B cell (primary cell): ENCODE results near the gene STXBP6. TPM values are rescaled to one million over a fixed set of nuclear protein-coding genes. Genes with fewer than 3 reads are reported as not detected.

ENCODE experiments used
- ATAC-seq: fragments of 200-7000 bp; cut with Tn5 transposase; one replicate; pipeline ENCODE4 v1.10.0; 2021; ENCODE audit warnings: low read depth, mild to moderate bottlenecking, moderate number of reproducible peaks, moderate library complexity
- CTCF ChIA-PET: fragments of 350-600 bp; sonication (Branson Sonifier 250); formaldehyde crosslinking; loops from one replicate; lab custom pipeline; 2021; ENCODE audit warnings: antibody characterized with exemption, inconsistent platforms; lab: Charles Lee
- POLR2A ChIA-PET: fragments of 350-600 bp; sonication (Branson Sonifier 250); formaldehyde crosslinking; loops from one replicate; lab custom pipeline; 2021; ENCODE audit warnings: antibody characterized with exemption; lab: Charles Lee
- DNase-seq: peaks from one replicate; pipeline ENCODE4 v3.0.0; 2013
- H2AFZ ChIP-seq: 2 replicates; pipeline ENCODE4 v1.6.1; 2012; ENCODE audit warnings: mild to moderate bottlenecking, low read depth, low read length; ENCODE audit not compliant: insufficient read depth, poor library complexity, severe bottlenecking
- H3K27ac ChIP-seq, 2 donors: 1 replicate in 1 of 2; 2 replicates in 1 of 2; pipeline ENCODE4 v1.5.1; 2012 to 2013; ENCODE audit warnings: low read length in 2 of 2, mild to moderate bottlenecking in 2 of 2, moderate library complexity in 1 of 2
- H3K27me3 ChIP-seq, 4 experiments: fragments of 200-600 bp in 1 of 4; sonication (generic) in 1 of 4; replicated peaks in 1 of 4; 1 replicate in 2 of 4; 2 replicates in 2 of 4; pipeline versions ENCODE4 v1.6.1 to v1.7.0; 2013 to 2016; ENCODE audit warnings: low read length in 3 of 4, mild to moderate bottlenecking in 2 of 4, mixed read lengths in 1 of 4, moderate library complexity in 1 of 4; ENCODE audit not compliant: insufficient read depth in 4 of 4, control insufficient read depth in 3 of 4; ENCODE audit errors: control extremely low read depth in 1 of 4
- H3K36me3 ChIP-seq, 2 experiments: replicated peaks in 1 of 2; 1 replicate in 1 of 2; 2 replicates in 1 of 2; pipeline versions ENCODE4 v1.6.1 to v1.7.1; 2013; ENCODE audit warnings: low read length in 1 of 2; ENCODE audit not compliant: insufficient read depth in 2 of 2, control insufficient read depth in 1 of 2; ENCODE audit errors: control extremely low read depth in 1 of 2, extremely low read depth in 1 of 2
- H3K4me1 ChIP-seq, 2 donors: fragments of 200-600 bp in 1 of 2; sonication (generic) in 1 of 2; 1 replicate in 1 of 2; 2 replicates in 1 of 2; pipeline versions ENCODE4 v1.5.1 to v1.6.1; 2013 to 2017; ENCODE audit warnings: low read length in 2 of 2; ENCODE audit not compliant: control insufficient read depth in 2 of 2, insufficient read depth in 2 of 2
- H3K4me2 ChIP-seq: replicated peaks from 2 replicates; pipeline ENCODE3; 2012; ENCODE audit warnings: mild to moderate bottlenecking, low read depth, low read length; ENCODE audit not compliant: poor library complexity, severe bottlenecking
- H3K4me3 ChIP-seq, 5 experiments: fragments of 200-600 bp in 1 of 5; sonication (generic) in 1 of 5; 1 replicate in 3 of 5; 2 replicates in 2 of 5; pipeline versions ENCODE4 v1.5.1 to v1.7.0; 2011 to 2016; ENCODE audit warnings: low read length in 4 of 5, mild to moderate bottlenecking in 4 of 5, low read depth in 2 of 5, control low read depth in 1 of 5, moderate library complexity in 1 of 5; ENCODE audit not compliant: insufficient read depth in 1 of 5; ENCODE audit errors: control extremely low read depth in 1 of 5, extremely low read depth in 1 of 5
- H3K79me2 ChIP-seq: fragments of 200-600 bp; sonication (generic); one replicate; pipeline ENCODE4 v1.6.0; 2016; ENCODE audit warnings: low read length; ENCODE audit not compliant: control insufficient read depth, insufficient read depth
- H3K9ac ChIP-seq: fragments of 200-600 bp; sonication (generic); 2 replicates; pipeline ENCODE4 v1.6.1; 2017; ENCODE audit warnings: mild to moderate bottlenecking, low read length, moderate library complexity
- H3K9me3 ChIP-seq, 3 donors: one replicate each; pipeline versions ENCODE4 v1.6.1 to v1.7.1; 2013; ENCODE audit warnings: low read length in 2 of 3; ENCODE audit not compliant: control insufficient read depth in 2 of 3, insufficient read depth in 1 of 3; ENCODE audit errors: control extremely low read depth in 1 of 3
- H4K20me1 ChIP-seq: 2 replicates; pipeline ENCODE4 v1.6.0; 2012; ENCODE audit warnings: mild to moderate bottlenecking, low read length; ENCODE audit not compliant: insufficient read depth, control insufficient read depth, poor library complexity, severe bottlenecking
- H3K27ac Mint-ChIP-seq: one replicate; pipeline ENCODE4 v1.8.0; 2021; ENCODE audit warnings: mixed read lengths
- H3K27me3 Mint-ChIP-seq: one replicate; pipeline ENCODE4 v1.8.0; 2021; ENCODE audit warnings: mixed read lengths
- H3K4me1 Mint-ChIP-seq: one replicate; pipeline ENCODE4 v1.8.0; 2021; ENCODE audit warnings: mixed read lengths
- H3K4me3 Mint-ChIP-seq: one replicate; pipeline ENCODE4 v1.8.0; 2021; ENCODE audit warnings: mixed read lengths
- H3K9me3 Mint-ChIP-seq: one replicate; pipeline ENCODE4 v1.8.0; 2022; ENCODE audit warnings: mixed read lengths; ENCODE audit not compliant: insufficient read depth
- EZH2 ChIP-seq: IDR thresholded peaks from 2 replicates; pipeline ENCODE4 v1.6.1; 2012; ENCODE audit warnings: borderline replicate concordance, low read depth, mild to moderate bottlenecking, moderate library complexity, low read length; ENCODE audit not compliant: insufficient read depth, poor library complexity, severe bottlenecking
- WGBS: methylation state at CpG from one replicate; pipeline ENCODE4 v1.1.5; 2013; ENCODE audit warnings: missing lambda C conversion rate; ENCODE audit not compliant: insufficient coverage; 5-methylcytosine and 5-hydroxymethylcytosine counted together
- intact Hi-C: fragments of 100-400 bp; cut with micrococcal nuclease; formaldehyde crosslinking; loops from one replicate; pipeline ENCODE4 v1.10.0; 2022
- polyA plus RNA-seq: library from polyadenylated mRNA; depleted of rRNA; stranded (reverse); fragments of >200 nt; gene quantifications from 2 replicates; pipeline ENCODE4 v1.2.3, GENCODE V29; 2012
- total RNA-seq, 2 donors: library from RNA; stranded (reverse); fragments of 120-200 nt in 1 of 2; gene quantifications; 1 replicate in 1 of 2; 2 replicates in 1 of 2; pipeline versions ENCODE4 v1.2.3 to v1.2.4, GENCODE V29; 2013 to 2022
- TF ChIP-seq, protein P1 (sequence below): fragments of 200-600 bp; IDR thresholded peaks from one replicate; pipeline ENCODE4 v1.8.0; 2022; ENCODE audit warnings: antibody characterized with exemption, mild to moderate bottlenecking

STXBP6 gene
- total and polyA plus RNA-seq, 2 donors (not counting 1 experiment from before 2014, with no cell fraction given): 0.01 TPM; not detected in 1

DNA sequence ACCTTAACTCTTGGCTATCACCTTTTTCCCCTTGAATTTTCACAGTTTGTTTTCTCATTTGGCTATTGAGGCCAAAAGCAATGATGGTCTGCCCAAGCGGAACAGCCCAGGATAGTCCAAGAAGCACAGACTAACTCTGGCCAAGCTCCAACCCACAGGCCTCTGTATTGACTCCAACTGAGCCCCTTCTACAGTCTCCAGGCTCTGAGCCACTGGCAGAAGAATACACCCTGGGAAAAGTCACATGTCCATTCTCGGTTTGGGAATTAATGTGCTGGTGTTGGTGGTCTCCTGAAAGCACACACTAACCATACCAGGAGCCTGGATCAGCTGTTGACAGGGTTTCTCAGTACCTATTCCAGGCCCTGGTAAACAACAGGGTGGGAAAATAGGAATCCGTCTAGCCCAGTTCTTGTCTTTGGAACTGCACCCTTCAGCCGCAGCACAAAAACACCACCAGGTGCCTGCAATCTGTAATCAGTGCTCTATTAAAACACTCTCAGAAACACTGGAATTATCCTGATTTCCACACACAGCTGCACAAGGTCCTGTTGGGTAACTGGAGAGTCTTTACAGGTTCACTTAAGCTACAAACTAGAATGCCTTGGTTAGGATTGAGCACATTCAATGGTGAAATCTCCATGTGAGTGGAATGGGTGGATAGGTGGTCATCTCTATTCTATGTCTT lies 63.6 kb downstream of the STXBP6 start:
- Mint-ChIP-seq H3K4me1 (no peaks in the 10 kb centered on the region), H3K27ac (no peak overlapping the region), H3K4me3 (no peak overlapping the region), H3K9me3 (no peaks in the 10 kb centered on the region), H3K27me3 (peaks cover 9% of the 10 kb centered on the region)
- H3K4me3 ChIP-seq: no peak overlapping the region
- CTCF ChIA-PET: no interaction called here
- POLR2A ChIA-PET: no interaction called here
- TF ChIP-seq EZH2: no peak
- TF ChIP-seq, protein P1, sequence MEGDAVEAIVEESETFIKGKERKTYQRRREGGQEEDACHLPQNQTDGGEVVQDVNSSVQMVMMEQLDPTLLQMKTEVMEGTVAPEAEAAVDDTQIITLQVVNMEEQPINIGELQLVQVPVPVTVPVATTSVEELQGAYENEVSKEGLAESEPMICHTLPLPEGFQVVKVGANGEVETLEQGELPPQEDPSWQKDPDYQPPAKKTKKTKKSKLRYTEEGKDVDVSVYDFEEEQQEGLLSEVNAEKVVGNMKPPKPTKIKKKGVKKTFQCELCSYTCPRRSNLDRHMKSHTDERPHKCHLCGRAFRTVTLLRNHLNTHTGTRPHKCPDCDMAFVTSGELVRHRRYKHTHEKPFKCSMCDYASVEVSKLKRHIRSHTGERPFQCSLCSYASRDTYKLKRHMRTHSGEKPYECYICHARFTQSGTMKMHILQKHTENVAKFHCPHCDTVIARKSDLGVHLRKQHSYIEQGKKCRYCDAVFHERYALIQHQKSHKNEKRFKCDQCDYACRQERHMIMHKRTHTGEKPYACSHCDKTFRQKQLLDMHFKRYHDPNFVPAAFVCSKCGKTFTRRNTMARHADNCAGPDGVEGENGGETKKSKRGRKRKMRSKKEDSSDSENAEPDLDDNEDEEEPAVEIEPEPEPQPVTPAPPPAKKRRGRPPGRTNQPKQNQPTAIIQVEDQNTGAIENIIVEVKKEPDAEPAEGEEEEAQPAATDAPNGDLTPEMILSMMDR: no peak
- no peaks in the 10 kb centered on the region for H3K9me3 ChIP-seq
- no peaks in the 10 kb centered on the region for H3K79me2 ChIP-seq
- intact Hi-C loops: no loop called here
- DNase-seq (no peak), ATAC-seq (no peak)
- H3K27ac ChIP-seq: no peak overlapping the region
- H3K36me3 ChIP-seq: no peaks in the 10 kb centered on the region
- H3K27me3 ChIP-seq: no peaks in the 10 kb centered on the region
- no peaks in the 10 kb centered on the region for H3K4me1 ChIP-seq
- H2AFZ ChIP-seq: no peak overlapping the region
- no peak overlapping the region for H3K4me2 ChIP-seq
- H4K20me1 ChIP-seq: no peaks in the 10 kb centered on the region
- 100% methylated on average over 2 of the region's 4 CpGs for WGBS
- no peak overlapping the region for H3K9ac ChIP-seq

DNA sequence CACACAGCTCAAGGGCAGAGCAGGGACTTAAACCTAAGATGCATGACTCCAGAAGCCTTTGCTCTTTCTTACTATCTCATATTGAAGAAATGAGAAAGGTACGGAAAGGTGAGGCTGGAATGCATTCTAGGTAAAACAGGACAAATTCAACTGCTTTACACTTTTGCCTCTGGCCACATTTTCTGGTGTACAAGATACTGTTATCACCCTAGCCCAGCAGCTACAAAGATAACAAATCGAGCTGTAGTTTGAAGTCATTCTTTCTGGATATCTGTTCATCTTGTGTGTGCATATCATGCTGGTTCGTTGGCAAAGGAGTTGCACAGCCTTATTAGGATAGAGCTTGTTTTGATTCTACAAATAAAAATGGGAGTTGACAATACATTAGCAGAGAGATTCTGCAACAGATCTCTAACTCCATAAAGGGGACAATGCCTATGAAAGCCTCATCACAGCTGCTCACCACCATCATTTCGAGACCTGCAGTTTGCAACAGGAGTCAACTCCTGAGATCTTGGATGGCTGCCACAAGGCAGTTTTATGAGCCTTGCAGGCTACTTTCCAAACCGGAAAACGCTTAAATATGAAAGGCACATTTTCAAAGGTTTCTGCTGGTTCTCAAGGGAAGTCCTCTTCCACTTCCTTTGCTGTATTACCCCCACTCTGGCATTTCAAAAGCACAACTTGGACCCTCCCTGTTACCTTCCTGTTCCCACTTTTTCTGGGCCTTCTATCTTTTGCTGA lies 64.9 kb downstream of the STXBP6 start:
- 48% methylated on average over 4 of the region's 6 CpGs for WGBS
- no peak overlapping the region for H3K27ac Mint-ChIP-seq
- H2AFZ ChIP-seq: no peak overlapping the region
- ChIA-PET POLR2A (no interaction called here), CTCF (no interaction called here)
- H3K9me3 Mint-ChIP-seq: no peaks in the 10 kb centered on the region
- no peak overlapping the region for H3K4me3 ChIP-seq
- H3K9ac ChIP-seq: no peak overlapping the region
- H4K20me1 ChIP-seq: no peaks in the 10 kb centered on the region
- ATAC-seq (no peak), DNase-seq (no peak)
- no peaks in the 10 kb centered on the region for H3K36me3 ChIP-seq
- intact Hi-C loops: no loop called here
- TF ChIP-seq, protein P1: no peak
- TF ChIP-seq EZH2: no peak
- no peak overlapping the region for H3K4me2 ChIP-seq
- no peaks in the 10 kb centered on the region for H3K4me1 ChIP-seq
- H3K27ac ChIP-seq: no peak overlapping the region
- no peaks in the 10 kb centered on the region for H3K4me1 Mint-ChIP-seq
- no peak overlapping the region for H3K4me3 Mint-ChIP-seq
- H3K9me3 ChIP-seq: no peaks in the 10 kb centered on the region
- H3K27me3 ChIP-seq: no peaks in the 10 kb centered on the region
- H3K27me3 Mint-ChIP-seq: peaks cover 9% of the 10 kb centered on the region
- H3K79me2 ChIP-seq: no peaks in the 10 kb centered on the region
